PC-9 (cell line): Measurements from ENCODE around the gene VWA5B2. TPM values are rescaled to one million over a fixed set of nuclear protein-coding genes. Genes with fewer than 3 reads are reported as not detected.

ENCODE experiments used
- BruUV-seq: library from RNA; stranded (reverse); fragments of 400-500 nt; replicated peaks from 2 replicates; lab custom pipeline; 2021; lab: Mats Ljungman, UMichigan
- CTCF ChIA-PET: fragments of 300-600 bp; sonication (Branson Sonifier 250); formaldehyde crosslinking; loops from one replicate; lab custom pipeline; 2022; ENCODE audit warnings: antibody characterized with exemption; lab: Charles Lee
- POLR2A ChIA-PET: fragments of 300-600 bp; sonication (Branson Sonifier 250); formaldehyde crosslinking; loops from one replicate; lab custom pipeline; 2022; ENCODE audit warnings: antibody characterized with exemption; ENCODE audit not compliant: unreplicated experiment; lab: Charles Lee
- DNase-seq, 2 experiments: peaks; one replicate each; pipeline versions ENCODE4 v3.0.0 to v3.0.0-alpha.2; 2015 to 2022; ENCODE audit warnings: mixed read lengths in 1 of 2
- H2AFZ ChIP-seq: fragments of 200-600 bp; sonication (generic); 2 replicates; pipeline ENCODE4 v1.8.1; 2017; ENCODE audit warnings: antibody characterized with exemption
- H3F3A ChIP-seq: fragments of 200-600 bp; sonication (generic); 2 replicates; pipeline ENCODE4 v1.8.1; 2017; ENCODE audit warnings: antibody characterized with exemption, mild to moderate bottlenecking, low read depth; ENCODE audit not compliant: insufficient read depth
- H3K27ac ChIP-seq: fragments of 200-600 bp; sonication (generic); 2 replicates; pipeline ENCODE4 v1.6.1; 2016; ENCODE audit warnings: mixed run types
- H3K27me3 ChIP-seq: fragments of 200-600 bp; sonication (generic); 2 replicates; pipeline ENCODE4 v1.6.1; 2016; ENCODE audit warnings: low read depth, mixed run types; ENCODE audit not compliant: insufficient read depth
- H3K36me3 ChIP-seq: fragments of 200-600 bp; sonication (generic); 2 replicates; pipeline ENCODE4 v1.6.1; 2016; ENCODE audit warnings: low read depth, mixed run types
- H3K4me1 ChIP-seq: fragments of 200-600 bp; sonication (generic); replicated peaks from 2 replicates; pipeline ENCODE4 v1.6.1; 2016; ENCODE audit warnings: mixed run types; ENCODE audit not compliant: insufficient read depth
- H3K4me2 ChIP-seq: fragments of 200-600 bp; sonication (generic); 2 replicates; pipeline ENCODE4 v1.6.1; 2017; ENCODE audit warnings: mixed run types
- H3K4me3 ChIP-seq: fragments of 200-600 bp; sonication (generic); 2 replicates; pipeline ENCODE4 v1.6.1; 2016; ENCODE audit warnings: mixed run types
- H3K79me2 ChIP-seq: fragments of 200-600 bp; sonication (generic); 2 replicates; pipeline ENCODE4 v1.6.1; 2017; ENCODE audit warnings: low read depth, mixed run types
- H3K9me2 ChIP-seq: fragments of 200-600 bp; sonication (generic); 2 replicates; pipeline ENCODE4 v1.8.1; 2017; ENCODE audit warnings: mild to moderate bottlenecking; ENCODE audit not compliant: insufficient read depth
- H3K9me3 ChIP-seq: fragments of 200-600 bp; sonication (generic); 2 replicates; pipeline ENCODE4 v1.8.1; 2016; ENCODE audit warnings: low read depth; ENCODE audit not compliant: insufficient read depth
- H4K20me1 ChIP-seq: fragments of 200-600 bp; sonication (generic); 2 replicates; pipeline ENCODE4 v1.8.1; 2017; ENCODE audit not compliant: insufficient read depth
- CTCF ChIP-seq: fragments of 200-600 bp; sonication (generic); conservative IDR thresholded peaks from 2 replicates; pipeline ENCODE4 v1.6.1; 2017; ENCODE audit warnings: mixed run types, antibody characterized with exemption, mild to moderate bottlenecking, moderate library complexity
- EZH2 ChIP-seq: fragments of 200-600 bp; sonication (generic); IDR thresholded peaks from 2 replicates; pipeline ENCODE4 v1.8.0; 2017; ENCODE audit warnings: antibody characterized with exemption, low read depth
- intact Hi-C: fragments of 100-400 bp; cut with micrococcal nuclease; formaldehyde crosslinking; loops from one replicate; pipeline ENCODE4 v1.10.0; 2022; ENCODE audit not compliant: unreplicated experiment
- total RNA-seq: library from RNA; stranded (reverse); gene quantifications from 2 replicates; pipeline ENCODE4 v1.2.3, GENCODE V29; 2021

VWA5B2 gene
- total RNA-seq, 1 experiment from 2014 or later: 0.76 TPM

- DNase-seq: no peak
- H3K4me1 ChIP-seq: peaks cover 17% of the 10 kb centered on the region
- CTCF ChIA-PET: no interaction called here
- intact Hi-C loops: no loop called here
- H3K36me3 ChIP-seq: peaks cover 48% of the 10 kb centered on the region
- no peak overlapping the region for H2AFZ ChIP-seq
- peaks cover 36% of the 10 kb centered on the region for H3K79me2 ChIP-seq
- peaks cover 13% of the 10 kb centered on the region for H3F3A ChIP-seq
- POLR2A ChIA-PET: no interaction called here
- peaks cover 18% of the 10 kb centered on the region for H4K20me1 ChIP-seq
- no peaks in the 10 kb centered on the region for H3K9me2 ChIP-seq
- no peak for TF ChIP-seq EZH2
- TF ChIP-seq CTCF: no peak
- H3K4me2 ChIP-seq: no peak overlapping the region
- H3K27ac ChIP-seq: no peak overlapping the region
- no peaks in the 10 kb centered on the region for H3K9me3 ChIP-seq
- H3K4me3 ChIP-seq: no peak overlapping the region
- no peaks in the 10 kb centered on the region for H3K27me3 ChIP-seq
- BruUV-seq: no TSS peak
These were observed 40.0 kb upstream of the VWA5B2 start for GRCh38 chr3:184189421-184189820.

GRCh38 chr3:184192889-184193288 lies 36.5 kb upstream of the VWA5B2 start:
- no TSS peak for BruUV-seq
- no peak overlapping the region for H3K27ac ChIP-seq
- H3K27me3 ChIP-seq: no peaks in the 10 kb centered on the region
- DNase-seq: no peak
- TF ChIP-seq EZH2 (no peak), CTCF (no peak)
- no peaks in the 10 kb centered on the region for H3K4me1 ChIP-seq
- peaks cover 13% of the 10 kb centered on the region for H3F3A ChIP-seq
- H2AFZ ChIP-seq: no peak overlapping the region
- peaks cover 5% of the 10 kb centered on the region; the same call in 1 of the 2 replicates for H4K20me1 ChIP-seq
- CTCF ChIA-PET: no interaction called here
- POLR2A ChIA-PET: no interaction called here
- intact Hi-C loops: no loop called here
- H3K9me2 ChIP-seq: no peaks in the 10 kb centered on the region
- no peak overlapping the region for H3K4me3 ChIP-seq
- H3K4me2 ChIP-seq: no peak overlapping the region
- peaks cover 53% of the 10 kb centered on the region for H3K36me3 ChIP-seq
- H3K9me3 ChIP-seq: no peaks in the 10 kb centered on the region
- peaks cover 17% of the 10 kb centered on the region for H3K79me2 ChIP-seq

GRCh38 chr3:184193991-184194539 lies 35.3 kb upstream of the VWA5B2 start:
- H4K20me1 ChIP-seq: no peaks in the 10 kb centered on the region
- H3K27me3 ChIP-seq: no peaks in the 10 kb centered on the region
- no peak overlapping the region for H3K27ac ChIP-seq
- no peaks in the 10 kb centered on the region for H3K4me1 ChIP-seq
- TF ChIP-seq EZH2 (no peak), CTCF (no peak)
- H3F3A ChIP-seq: peaks cover 13% of the 10 kb centered on the region
- POLR2A ChIA-PET: no interaction called here
- H3K9me3 ChIP-seq: no peaks in the 10 kb centered on the region
- no peak for DNase-seq
- CTCF ChIA-PET: no interaction called here
- peaks cover 44% of the 10 kb centered on the region for H3K36me3 ChIP-seq
- no peak overlapping the region for H3K4me2 ChIP-seq
- BruUV-seq: no TSS peak
- H3K4me3 ChIP-seq: no peak overlapping the region
- no peaks in the 10 kb centered on the region for H3K9me2 ChIP-seq
- intact Hi-C loops: no loop called here
- H2AFZ ChIP-seq: no peak overlapping the region
- peaks cover 6% of the 10 kb centered on the region; the same call in 1 of the 2 replicates for H3K79me2 ChIP-seq
